ENCODE data around the gene TSPAN11.

Gene TSPAN11

DNA sequence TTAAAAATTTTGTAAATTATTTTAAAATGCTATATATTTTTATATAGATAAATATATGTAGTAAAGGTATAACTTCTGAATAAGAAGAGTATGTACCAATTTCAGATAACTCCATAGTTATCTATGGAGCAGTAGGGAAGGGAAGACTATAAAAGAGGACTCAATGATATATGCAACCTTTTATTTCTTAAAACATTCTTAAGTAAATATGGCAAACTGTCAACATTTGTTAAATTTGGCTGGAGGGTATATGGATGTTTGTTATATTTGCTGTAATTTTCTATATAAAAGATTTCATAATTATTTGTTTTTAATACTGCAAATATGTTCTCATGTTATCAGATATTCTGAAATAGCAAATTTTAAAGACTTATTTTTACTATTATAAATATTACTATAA is 38.3 kb upstream of the TSPAN11 start:
- TF ChIP-seq TAF1 (IDR thresholded peaks at IDR 0.05; ENCODE audit: borderline replicate concordance, insufficient read depth, low read length), result no peak
- no peak for TF ChIP-seq SIN3A (IDR thresholded peaks at IDR 0.05; ENCODE audit: borderline replicate concordance, insufficient read depth, low read length)
- TF ChIP-seq POLR2AphosphoS5 (IDR thresholded peaks at IDR 0.05; ENCODE audit: low read depth, low read length), result no peak
- TF ChIP-seq, protein P1, sequence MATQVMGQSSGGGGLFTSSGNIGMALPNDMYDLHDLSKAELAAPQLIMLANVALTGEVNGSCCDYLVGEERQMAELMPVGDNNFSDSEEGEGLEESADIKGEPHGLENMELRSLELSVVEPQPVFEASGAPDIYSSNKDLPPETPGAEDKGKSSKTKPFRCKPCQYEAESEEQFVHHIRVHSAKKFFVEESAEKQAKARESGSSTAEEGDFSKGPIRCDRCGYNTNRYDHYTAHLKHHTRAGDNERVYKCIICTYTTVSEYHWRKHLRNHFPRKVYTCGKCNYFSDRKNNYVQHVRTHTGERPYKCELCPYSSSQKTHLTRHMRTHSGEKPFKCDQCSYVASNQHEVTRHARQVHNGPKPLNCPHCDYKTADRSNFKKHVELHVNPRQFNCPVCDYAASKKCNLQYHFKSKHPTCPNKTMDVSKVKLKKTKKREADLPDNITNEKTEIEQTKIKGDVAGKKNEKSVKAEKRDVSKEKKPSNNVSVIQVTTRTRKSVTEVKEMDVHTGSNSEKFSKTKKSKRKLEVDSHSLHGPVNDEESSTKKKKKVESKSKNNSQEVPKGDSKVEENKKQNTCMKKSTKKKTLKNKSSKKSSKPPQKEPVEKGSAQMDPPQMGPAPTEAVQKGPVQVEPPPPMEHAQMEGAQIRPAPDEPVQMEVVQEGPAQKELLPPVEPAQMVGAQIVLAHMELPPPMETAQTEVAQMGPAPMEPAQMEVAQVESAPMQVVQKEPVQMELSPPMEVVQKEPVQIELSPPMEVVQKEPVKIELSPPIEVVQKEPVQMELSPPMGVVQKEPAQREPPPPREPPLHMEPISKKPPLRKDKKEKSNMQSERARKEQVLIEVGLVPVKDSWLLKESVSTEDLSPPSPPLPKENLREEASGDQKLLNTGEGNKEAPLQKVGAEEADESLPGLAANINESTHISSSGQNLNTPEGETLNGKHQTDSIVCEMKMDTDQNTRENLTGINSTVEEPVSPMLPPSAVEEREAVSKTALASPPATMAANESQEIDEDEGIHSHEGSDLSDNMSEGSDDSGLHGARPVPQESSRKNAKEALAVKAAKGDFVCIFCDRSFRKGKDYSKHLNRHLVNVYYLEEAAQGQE (IDR thresholded peaks at IDR 0.05; ENCODE audit: insufficient read depth in 1 of 2, low read depth in 2 of 2, low read length in 2 of 2), result no peak
- no peak for TF ChIP-seq FOXP2 (optimal IDR thresholded peaks at IDR 0.05; ENCODE audit: borderline replicate concordance, extremely low read depth, extremely low read length, insufficient read depth)

DNA sequence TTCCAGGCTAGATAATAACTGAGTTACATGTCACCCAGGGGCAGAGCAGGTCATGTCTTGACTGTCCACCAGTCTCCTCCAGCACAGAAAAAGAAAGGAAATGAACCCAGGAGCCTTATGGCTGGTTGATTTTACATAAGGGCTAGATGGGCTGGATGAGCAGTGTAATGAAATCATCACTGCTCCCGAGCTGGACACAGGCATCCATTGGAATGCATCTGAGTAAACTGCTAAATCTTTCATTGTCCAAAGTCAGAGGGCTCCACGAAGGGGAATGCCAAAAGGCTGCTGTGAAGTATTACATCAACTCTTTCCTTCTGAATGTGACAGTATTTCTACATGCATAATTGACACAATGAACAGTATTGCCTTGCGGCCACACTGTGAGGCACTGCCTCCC is 30.1 kb upstream of the TSPAN11 start:
- TF ChIP-seq TAF1 (IDR thresholded peaks at IDR 0.05; ENCODE audit: borderline replicate concordance, insufficient read depth, low read length) (no peak), FOXP2 (optimal IDR thresholded peaks at IDR 0.05; ENCODE audit: borderline replicate concordance, extremely low read depth, extremely low read length, insufficient read depth) (no peak), SIN3A (IDR thresholded peaks at IDR 0.05; ENCODE audit: borderline replicate concordance, insufficient read depth, low read length) (no peak), POLR2AphosphoS5 (IDR thresholded peaks at IDR 0.05; ENCODE audit: low read depth, low read length) (no peak)
- TF ChIP-seq, protein P1 (IDR thresholded peaks at IDR 0.05; ENCODE audit: insufficient read depth in 1 of 2, low read depth in 2 of 2, low read length in 2 of 2), result no peak

GRCh38 chr12:30898846-30899245 is 27.7 kb upstream of the TSPAN11 start:
- TF ChIP-seq FOXP2 (optimal IDR thresholded peaks at IDR 0.05; ENCODE audit: borderline replicate concordance, extremely low read depth, extremely low read length, insufficient read depth) (no peak), POLR2AphosphoS5 (IDR thresholded peaks at IDR 0.05; ENCODE audit: low read depth, low read length) (no peak), TAF1 (IDR thresholded peaks at IDR 0.05; ENCODE audit: borderline replicate concordance, insufficient read depth, low read length) (no peak), SIN3A (IDR thresholded peaks at IDR 0.05; ENCODE audit: borderline replicate concordance, insufficient read depth, low read length) (no peak)
- TF ChIP-seq, protein P1 (IDR thresholded peaks at IDR 0.05; ENCODE audit: insufficient read depth in 1 of 2, low read depth in 2 of 2, low read length in 2 of 2), result no peak

DNA sequence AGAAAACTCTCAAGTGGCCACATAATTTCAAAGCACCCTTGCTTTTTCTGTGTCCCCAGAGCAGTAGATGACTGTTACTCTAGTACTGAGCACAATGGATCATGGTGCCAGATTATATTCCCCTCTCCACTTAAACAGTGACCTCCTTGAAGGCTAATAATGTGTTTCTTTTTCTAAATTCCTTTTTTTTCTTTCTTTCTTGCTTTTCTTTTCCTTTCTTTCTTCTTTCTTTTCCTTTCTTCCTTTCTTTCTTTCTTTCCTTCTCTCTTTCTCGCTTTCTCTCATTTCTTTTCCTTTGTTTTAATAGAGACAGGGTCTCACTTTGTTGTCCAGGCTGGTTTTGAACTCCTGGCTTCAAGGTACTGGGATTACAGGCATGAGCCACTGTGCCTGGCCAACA is 26.2 kb upstream of the TSPAN11 start:
- TF ChIP-seq SIN3A (IDR thresholded peaks at IDR 0.05; ENCODE audit: borderline replicate concordance, insufficient read depth, low read length), result no peak

DNA sequence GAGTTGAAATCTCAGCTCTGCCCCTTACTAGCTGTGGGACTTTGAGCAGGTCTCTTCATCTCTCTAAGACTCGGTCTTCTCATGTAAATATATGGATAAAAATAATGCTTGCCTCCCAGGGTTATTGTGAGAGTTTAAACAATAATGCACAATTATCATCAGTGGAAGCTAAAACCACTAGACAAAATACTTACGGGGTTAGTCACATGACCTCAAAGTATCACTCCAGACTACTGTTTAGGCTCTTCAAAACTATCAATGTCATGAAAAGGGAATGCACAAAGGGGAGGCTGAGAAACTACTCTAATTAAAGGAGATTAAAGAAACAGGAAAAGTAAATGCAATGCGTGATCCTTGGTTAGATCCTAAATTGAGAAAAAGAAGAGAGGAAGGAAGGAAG is 24.5 kb upstream of the TSPAN11 start:
- TF ChIP-seq POLR2AphosphoS5 (IDR thresholded peaks at IDR 0.05; ENCODE audit: low read depth, low read length) (no peak), SIN3A (IDR thresholded peaks at IDR 0.05; ENCODE audit: borderline replicate concordance, insufficient read depth, low read length) (no peak)

DNA sequence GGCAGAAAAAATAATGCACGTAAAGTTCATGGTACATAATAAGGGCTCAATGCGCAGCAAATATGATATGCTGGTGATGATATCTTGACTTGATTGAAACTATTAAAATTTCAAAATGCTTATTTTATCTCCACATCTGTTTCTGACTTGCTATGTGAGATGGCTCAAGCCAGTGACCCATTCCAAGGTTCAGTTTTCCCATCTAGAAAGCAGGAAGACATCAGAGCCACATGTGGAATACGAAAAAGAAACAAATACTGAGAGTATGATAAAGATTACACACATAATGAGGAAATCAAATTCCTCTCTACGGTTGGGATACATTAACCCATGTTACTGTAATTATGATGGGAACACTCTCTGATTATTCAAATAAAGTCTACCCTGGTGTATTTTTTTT is 24.0 kb upstream of the TSPAN11 start:
- TF ChIP-seq POLR2AphosphoS5 (IDR thresholded peaks at IDR 0.05; ENCODE audit: low read depth, low read length), result no peak
- no peak for TF ChIP-seq FOXP2 (optimal IDR thresholded peaks at IDR 0.05; ENCODE audit: borderline replicate concordance, extremely low read depth, extremely low read length, insufficient read depth)
- no peak for TF ChIP-seq SIN3A (IDR thresholded peaks at IDR 0.05; ENCODE audit: borderline replicate concordance, insufficient read depth, low read length)
- TF ChIP-seq TAF1 (IDR thresholded peaks at IDR 0.05; ENCODE audit: borderline replicate concordance, insufficient read depth, low read length), result no peak
- TF ChIP-seq, protein P1 (IDR thresholded peaks at IDR 0.05; ENCODE audit: insufficient read depth in 1 of 2, low read depth in 2 of 2, low read length in 2 of 2), result no peak
